ENCODE data around the gene HBA1.

DNA sequence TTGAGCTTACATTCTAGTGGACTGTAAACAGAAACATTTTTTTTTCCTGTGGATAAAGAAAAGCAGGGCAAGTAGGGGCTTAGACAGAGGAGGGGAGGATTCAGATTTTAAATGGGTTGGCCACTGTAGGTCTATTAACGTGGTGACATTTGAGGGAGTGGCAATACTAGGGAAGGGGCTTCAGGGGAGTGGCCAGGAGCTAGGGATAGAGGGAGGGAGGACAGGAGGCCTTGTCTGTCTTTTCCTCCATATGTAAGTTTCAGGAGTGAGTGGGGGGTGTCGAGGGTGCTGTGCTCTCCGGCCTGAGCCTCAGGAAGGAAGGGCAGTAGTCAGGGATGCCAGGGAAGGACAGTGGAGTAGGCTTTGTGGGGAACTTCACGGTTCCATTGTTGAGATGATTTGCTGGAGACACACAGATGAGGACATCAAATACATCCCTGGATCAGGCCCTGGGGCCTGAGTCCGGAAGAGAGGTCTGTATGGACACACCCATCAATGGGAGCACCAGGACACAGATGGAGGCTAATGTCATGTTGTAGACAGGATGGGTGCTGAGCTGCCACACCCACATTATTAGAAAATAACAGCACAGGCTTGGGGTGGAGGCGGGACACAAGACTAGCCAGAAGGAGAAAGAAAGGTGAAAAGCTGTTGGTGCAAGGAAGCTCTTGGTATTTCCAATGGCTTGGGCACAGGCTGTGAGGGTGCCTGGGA lies 17.2 kb upstream of the HBA1 start:
- no peak for TF ChIP-seq ZBTB21 (CRISPR knock-in tag; IDR thresholded peaks at IDR 0.05; ENCODE audit: borderline replicate concordance)
- TF ChIP-seq, protein P1, sequence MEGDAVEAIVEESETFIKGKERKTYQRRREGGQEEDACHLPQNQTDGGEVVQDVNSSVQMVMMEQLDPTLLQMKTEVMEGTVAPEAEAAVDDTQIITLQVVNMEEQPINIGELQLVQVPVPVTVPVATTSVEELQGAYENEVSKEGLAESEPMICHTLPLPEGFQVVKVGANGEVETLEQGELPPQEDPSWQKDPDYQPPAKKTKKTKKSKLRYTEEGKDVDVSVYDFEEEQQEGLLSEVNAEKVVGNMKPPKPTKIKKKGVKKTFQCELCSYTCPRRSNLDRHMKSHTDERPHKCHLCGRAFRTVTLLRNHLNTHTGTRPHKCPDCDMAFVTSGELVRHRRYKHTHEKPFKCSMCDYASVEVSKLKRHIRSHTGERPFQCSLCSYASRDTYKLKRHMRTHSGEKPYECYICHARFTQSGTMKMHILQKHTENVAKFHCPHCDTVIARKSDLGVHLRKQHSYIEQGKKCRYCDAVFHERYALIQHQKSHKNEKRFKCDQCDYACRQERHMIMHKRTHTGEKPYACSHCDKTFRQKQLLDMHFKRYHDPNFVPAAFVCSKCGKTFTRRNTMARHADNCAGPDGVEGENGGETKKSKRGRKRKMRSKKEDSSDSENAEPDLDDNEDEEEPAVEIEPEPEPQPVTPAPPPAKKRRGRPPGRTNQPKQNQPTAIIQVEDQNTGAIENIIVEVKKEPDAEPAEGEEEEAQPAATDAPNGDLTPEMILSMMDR (IDR thresholded peaks at IDR 0.05): no peak
- no peak for TF ChIP-seq SP1 (CRISPR knock-in tag; conservative IDR thresholded peaks at IDR 0.05)

All from WTC11 (cell line).